SHP77 (cell line): ENCODE data around the gene ZBTB45.
A peak's percentile ranks its signal among the peaks of the same experiment; 100 is the strongest.
"Not testable (repeated sequence)": the region's sequence is repeated elsewhere in the genome, so short reads cannot be mapped to it uniquely, and the experiment has no call there.

ENCODE experiments used
- DNase-seq, 2 experiments: peaks; one replicate each; lab custom pipeline; 2025; lab: John Stamatoyannopoulos, UW

The ZBTB45 gene

DNA sequence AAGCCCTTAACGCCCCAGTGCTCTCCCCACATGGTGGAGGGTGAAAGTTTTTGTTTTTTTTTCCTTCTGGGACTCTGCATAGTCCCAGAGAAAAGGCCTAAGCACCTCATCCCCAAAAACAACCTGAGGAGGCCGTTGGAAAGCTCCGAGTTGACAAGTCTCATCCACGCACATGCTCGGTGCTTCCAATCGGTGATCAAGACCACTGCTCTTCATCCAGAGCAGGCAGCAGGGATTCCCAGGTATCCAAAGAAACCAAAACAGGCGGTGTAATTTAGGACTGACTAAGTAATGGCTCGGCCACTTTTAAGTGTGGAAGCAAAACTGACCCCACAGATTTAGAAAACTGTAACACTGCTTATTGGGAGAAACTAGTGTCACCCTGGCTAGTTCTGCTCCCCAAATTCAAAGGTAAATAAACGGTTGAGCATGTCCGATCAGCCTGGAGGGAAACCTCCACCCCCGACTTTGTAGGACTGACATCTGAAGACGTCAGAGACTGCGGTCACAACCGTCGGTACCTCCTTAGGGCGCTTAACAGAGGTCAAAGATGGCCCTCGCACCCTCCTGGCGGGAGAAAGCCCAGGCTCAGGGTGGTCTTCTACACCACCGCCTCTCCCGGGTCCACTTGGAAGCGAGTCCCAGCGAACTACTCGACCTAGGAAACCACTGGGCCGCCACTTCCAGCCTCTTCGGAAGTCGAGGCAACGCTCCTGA, 44.5 kb downstream of the ZBTB45 start:
- no peak for DNase-seq

DNA sequence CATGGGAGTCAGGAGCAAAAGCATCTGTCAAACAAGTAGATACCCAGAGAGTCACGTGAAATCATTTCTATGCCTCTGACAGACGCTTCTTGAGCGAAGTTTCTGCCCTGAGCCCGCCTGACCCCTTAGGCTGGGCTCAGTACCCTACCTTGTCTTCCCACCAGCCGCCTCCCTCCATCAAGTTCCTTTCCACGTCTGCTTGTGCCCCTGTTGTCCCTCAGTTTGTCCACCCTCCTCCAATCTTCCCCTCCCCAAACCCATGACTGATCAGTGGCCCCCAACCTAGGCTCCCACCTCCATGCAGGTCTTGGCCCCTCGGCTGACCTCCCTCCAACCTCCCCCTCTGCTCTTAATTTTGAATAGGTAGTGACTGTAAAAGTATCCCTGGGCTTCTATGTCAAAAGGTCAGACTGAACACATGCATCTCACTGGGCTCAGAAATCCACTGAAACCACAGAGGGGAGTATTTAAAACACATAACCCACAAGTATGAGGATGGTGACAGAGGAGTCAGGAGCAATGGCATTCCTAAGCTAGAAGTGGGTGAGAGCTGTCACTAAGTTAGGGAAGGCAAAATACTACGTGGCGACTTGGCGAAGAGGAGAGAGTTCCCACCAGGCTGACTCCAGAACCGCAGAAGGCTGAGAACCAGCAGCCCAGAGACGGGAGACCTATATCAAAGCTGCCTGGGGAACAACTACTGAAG, 45.2 kb downstream of the ZBTB45 start:
- no peak for DNase-seq

DNA sequence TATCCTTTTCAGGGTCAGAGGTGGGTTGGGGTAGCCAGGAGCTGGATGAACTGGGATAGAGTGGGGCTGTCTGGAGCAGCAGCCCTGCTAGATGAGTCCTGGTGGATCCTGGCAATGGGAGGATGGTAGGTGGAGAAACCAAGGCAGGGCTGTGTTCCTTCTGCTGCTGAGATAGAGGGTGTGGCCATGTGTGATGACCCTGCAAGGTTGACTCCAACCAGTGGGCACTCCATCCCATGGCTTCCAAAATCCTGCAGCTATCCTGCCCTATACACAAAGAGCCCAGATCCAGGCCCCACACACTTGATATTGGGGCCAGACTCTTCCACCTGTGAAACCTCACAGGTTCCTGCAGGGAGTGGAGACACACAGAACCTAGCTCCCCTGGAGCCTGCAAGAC, 45.8 kb downstream of the ZBTB45 start:
- DNase-seq = no peak

DNA sequence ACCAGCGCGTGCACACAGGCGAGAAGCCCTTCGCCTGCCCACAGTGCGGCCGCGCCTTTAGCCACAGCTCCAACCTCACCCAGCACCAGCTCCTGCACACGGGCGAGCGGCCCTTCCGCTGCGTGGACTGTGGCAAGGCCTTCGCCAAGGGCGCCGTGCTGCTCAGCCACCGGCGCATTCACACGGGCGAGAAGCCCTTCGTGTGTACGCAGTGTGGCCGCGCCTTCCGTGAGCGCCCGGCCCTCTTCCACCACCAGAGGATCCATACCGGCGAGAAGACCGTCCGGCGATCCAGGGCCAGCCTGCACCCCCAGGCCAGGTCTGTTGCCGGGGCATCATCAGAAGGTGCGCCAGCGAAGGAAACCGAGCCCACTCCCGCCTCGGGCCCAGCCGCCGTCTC, 47.9 kb downstream of the ZBTB45 start:
- no peak for DNase-seq

DNA sequence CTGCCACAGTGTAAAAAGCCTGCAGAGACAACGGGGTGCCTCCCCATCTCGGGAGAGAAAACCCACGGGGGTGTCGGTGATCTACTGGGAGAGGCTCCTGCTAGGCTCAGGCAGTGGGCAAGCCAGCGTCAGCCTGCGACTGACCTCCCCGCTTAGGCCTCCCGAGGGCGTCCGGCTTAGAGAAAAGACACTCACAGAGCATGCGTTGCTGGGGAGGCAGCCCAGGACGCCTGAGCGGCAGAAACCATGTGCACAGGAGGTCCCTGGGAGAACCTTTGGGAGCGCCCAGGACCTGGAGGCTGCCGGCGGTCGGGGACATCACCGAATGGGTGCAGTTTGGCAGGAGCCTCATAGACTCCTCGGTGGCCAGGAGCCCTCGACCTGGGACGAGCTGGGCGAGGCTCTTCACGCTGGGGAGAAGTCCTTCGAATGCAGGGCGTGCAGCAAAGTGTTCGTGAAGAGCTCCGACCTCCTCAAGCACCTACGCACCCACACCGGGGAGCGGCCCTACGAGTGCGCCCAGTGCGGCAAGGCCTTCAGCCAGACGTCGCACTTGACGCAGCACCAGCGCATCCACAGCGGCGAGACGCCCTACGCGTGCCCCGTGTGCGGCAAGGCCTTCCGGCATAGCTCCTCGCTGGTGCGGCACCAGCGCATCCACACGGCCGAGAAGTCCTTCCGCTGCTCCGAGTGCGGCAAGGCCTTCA, 48.6 kb downstream of the ZBTB45 start:
- DNase-seq = not testable (repeated sequence)

DNA sequence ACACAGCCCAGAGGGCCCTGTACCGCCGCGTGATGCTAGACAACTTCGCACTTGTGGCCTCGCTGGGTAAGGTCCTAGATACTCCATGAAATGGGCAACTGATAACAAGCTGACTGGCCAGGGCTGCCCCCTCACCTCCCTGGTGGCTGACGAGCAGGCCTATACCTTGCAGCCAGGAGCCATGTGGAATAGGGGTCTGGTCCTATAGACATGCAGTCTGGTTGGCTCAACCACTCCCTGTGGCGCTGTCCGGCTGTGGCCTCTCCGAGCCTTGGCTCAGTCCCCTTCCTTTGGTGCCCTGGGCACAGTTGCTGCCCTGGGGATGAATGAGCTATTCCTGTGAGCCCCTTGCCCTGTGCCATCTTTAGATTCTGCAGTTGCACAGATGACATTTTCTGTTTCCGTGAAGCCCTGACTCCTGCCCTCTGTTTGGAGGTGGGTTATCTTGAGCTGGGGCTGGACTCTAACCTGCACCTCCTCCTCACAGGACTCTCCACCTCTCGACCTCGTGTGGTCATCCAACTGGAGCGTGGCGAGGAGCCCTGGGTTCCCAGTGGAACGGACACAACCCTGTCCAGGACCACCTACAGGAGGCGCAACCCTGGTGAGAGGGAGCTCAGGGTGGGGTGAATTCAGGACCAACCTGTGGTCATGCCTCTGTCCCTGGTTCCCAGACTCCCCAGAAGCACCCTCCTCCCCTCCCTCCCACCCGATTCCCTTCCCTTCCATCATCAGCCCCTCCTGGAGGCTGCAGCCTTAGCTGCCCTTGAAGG, 50.2 kb downstream of the ZBTB45 start:
- no peak for DNase-seq

DNA sequence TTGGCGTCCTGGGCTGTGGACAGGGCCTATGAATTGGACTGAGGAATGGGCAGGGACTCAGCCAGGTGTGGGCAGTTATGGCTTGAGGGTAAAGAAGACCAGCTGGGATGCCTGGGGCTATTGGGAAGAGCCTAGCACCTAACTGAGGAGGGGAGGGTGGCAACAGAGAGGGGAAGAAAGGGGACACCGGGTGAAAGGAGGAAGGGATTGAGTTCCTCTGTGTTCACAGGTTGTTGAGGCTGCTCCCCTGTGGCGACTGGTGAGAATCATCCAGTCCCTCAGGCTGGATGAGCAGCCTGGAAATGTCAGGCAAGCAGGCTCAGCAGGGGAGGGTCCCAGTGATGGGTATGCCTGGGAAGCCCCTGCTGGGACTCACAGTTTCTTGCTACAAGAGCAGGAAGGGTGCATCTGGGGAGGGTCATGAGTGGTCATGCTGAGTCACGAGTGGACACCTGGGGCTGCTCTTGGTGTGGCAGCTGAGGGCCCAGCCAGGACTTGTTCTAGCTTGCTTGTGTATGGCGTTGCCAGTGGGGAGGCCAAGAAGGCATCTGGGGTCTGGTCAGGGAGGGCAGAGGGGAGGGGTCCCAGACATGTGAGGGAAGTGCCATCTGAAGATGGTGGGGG, 51.3 kb downstream of the ZBTB45 start:
- DNase-seq = no peak

DNA sequence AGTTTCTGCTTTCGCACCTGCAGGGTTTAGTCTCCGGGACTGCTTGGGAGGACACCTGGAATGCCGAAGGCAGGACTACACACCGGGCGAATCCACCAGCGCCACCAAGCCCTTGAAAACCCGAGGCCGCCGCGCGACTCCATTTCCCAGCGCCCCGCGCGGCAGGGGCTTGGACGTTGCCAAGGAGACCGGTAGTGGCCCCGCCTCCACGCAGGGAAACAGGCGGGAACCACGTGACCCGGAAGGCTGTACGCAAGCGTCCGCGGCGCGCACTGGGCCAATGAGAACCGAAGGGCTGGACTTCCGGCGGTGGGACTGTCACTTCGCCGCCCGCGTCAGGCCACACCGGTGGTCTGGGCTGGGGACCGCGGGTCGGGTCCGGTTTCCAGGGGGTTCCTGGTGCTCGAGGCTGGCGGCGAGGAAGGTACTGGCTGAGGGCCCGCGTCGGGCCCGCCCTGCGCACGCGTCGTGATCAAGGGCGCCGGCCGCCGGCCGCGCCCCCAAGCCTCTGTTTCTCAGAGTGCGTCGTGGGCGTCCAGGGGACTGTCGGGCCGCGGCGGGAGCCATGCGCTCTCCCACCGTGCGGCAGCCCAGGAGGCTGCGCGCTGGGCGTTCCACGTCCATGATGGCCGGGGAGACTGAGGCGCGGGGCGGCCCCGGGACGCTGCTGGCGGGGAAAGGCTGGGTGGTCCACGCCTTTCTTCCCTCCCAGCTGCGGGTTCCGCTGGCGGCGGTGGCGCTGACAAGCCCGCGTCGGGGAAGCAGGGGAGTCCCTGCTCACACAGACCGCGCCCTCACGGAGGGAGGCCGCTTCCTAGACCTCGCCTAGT, 52.6 kb downstream of the ZBTB45 start, which contains the start of gene ZNF324:
ZNF324 (plus strand) TSS at position 321 of the 830 bp plus-strand sequence. CDS start 2,106 bp downstream, outside the sequence.
- DNase-seq = peak; percentile 97

DNA sequence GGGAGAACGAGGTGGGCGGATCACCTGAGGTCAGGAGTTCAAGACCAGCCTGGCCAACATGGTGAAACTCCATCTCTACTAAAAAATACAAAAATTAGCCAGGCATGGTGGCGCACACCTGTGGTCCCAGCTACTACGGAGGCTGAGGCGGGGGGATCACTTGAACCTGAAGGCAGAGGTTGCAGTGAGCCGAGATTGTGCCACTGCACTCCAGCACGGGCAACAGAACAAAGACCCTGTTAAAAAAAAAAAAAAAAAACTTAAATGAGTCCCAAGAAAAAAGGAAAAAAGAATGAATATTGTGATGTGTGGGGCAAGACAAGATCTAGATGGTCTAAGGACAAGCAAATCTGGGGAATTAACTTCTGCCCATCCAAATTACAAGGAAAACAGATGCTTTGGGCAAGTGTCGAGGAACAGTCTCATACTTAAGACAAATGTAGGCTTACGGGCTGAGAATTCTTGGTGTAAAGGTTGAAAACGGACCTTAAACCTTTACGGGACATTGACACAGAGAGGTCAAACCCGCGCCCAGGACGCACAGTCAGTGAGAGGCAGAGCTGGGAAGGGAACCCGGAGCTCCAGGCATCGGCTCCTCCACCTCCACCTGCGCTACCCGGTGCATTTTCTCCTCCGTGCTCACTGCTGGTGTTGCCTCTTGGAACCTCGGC, 53.4 kb downstream of the ZBTB45 start:
- no peak for DNase-seq
